DND-41 (cell line): Measurements from ENCODE around the gene GNG4.

Experiments used
- CTCF ChIP-seq: IDR thresholded peaks from 2 replicates; pipeline ENCODE4 v1.5.1; 2012; ENCODE audit warnings: borderline replicate concordance, low read length, moderate library complexity, mild to moderate bottlenecking; ENCODE audit not compliant: poor library complexity, severe bottlenecking; ENCODE audit errors: extremely low read depth
- EZH2 ChIP-seq: IDR thresholded peaks from 3 replicates; pipeline ENCODE4 v1.6.1; 2012; ENCODE audit warnings: borderline replicate concordance, low read depth, mild to moderate bottlenecking, moderate library complexity, low read length, inconsistent platforms; ENCODE audit not compliant: severe bottlenecking

GRCh38 chr1:235646463-235646862 lies 3.1 kb downstream of the GNG4 start:
- TF ChIP-seq CTCF: no peak
- no peak for TF ChIP-seq EZH2
